ENCODE results near the gene REXO4. TPM values are rescaled to one million over a fixed set of nuclear protein-coding genes. Genes with fewer than 3 reads are reported as not detected.

REXO4 gene
- total and polyA plus RNA-seq, 11 donors, result 9.6 to 30.6 (median 13.7) TPM

DNA sequence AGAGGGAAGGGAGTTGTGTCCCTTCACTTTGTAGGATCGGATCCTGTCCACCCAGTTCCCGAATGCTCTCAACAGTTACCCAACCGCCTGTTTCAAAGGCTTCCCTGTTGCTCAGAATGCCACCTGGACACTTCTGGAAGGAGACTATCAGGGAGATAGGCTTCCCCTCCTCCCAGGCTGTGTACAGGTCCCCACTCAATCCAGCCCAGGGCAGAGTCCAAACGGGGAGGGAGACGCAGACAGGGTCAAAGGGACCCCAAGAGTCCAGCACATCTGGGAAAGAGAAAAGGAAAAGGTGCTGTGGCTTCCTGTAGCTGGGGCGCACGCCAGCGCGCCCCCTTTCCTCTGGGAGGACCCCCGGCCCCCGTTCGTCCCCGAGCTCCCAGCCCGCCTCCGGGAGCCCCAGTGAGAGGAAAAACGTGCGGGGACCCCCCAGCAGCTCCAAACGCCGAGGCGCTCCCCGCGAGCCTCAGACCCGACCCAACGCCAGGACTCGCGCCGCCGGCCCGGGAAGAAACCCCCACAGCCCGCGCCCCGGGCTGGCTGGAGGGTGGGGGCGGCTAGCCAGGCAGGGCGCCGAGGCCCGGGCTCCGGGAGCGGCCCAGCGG lies 42.6 kb downstream of the REXO4 start:
- peaks cover 0 to 22% (median 10%) of the 10 kb centered on the region in 9 donors for H3K36me3 ChIP-seq
- H3K27me3 ChIP-seq, result no peaks in the 10 kb centered on the region
- 0 to 1% (median 0%) methylated on average over 5 to 39 of the region's 39 CpGs for whole genome bisulfite sequencing, 4 donors
- H3K4me3 ChIP-seq, result peak overlapping the region; percentile 75 to 100 (median 94)
- ATAC-seq (peak in 1 of 4 donors; percentile 7), DNase-seq (no peak)
- peaks cover 0 to 10% (median 0%) of the 10 kb centered on the region in 12 donors for H3K9me3 ChIP-seq
- peaks cover 3 to 58% (median 46%) of the 10 kb centered on the region in 12 donors for H3K4me1 ChIP-seq
- TF ChIP-seq POLR2A (IDR thresholded peaks at IDR 0.05), result no peak
- TF ChIP-seq, protein P1, sequence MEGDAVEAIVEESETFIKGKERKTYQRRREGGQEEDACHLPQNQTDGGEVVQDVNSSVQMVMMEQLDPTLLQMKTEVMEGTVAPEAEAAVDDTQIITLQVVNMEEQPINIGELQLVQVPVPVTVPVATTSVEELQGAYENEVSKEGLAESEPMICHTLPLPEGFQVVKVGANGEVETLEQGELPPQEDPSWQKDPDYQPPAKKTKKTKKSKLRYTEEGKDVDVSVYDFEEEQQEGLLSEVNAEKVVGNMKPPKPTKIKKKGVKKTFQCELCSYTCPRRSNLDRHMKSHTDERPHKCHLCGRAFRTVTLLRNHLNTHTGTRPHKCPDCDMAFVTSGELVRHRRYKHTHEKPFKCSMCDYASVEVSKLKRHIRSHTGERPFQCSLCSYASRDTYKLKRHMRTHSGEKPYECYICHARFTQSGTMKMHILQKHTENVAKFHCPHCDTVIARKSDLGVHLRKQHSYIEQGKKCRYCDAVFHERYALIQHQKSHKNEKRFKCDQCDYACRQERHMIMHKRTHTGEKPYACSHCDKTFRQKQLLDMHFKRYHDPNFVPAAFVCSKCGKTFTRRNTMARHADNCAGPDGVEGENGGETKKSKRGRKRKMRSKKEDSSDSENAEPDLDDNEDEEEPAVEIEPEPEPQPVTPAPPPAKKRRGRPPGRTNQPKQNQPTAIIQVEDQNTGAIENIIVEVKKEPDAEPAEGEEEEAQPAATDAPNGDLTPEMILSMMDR (IDR thresholded peaks at IDR 0.05), result no peak
- intact Hi-C loops (cut with DNase I), result loop anchor here in 3 of 10 donors (2.0 to 5.0 kb wide), 3 partner anchors 38 to 42 kb away; partner anchors contain the start of genes SURF6 (in 3 of the 3) and REXO4 (in 1 of the 3)
- H3K27ac ChIP-seq, result peak overlapping the region; percentile 83 to 98 (median 94)

DNA sequence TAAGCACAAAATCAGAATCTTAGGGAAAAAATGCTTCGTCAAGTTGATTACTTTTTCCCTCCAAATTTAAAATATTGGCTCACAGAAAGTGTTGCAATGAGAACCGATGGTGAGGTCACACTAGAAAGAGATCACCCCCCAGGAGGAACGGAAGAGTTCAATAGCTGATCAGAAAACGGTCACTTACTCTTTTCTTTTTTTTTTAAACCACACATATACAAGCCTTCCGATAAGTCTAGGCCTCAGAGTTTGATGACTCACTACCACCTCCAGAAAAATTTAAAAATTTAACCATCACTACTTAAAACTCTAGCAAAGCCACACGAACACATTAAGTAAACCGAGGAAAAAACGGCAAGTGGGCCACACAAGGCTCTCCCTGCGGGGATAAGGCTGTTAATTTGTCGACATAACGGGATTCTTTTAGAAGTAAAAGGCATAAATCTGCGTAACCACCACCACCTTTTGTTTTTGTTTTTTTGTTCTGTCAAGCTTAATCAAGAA lies 43.1 kb downstream of the REXO4 start:
- Histone ChIP-seq H3K27ac (peak overlapping the region in 10 of 12 donors; percentile 83 to 98 (median 94)), H3K36me3 (peaks cover 0 to 27% (median 15%) of the 10 kb centered on the region in 9 donors), H3K4me3 (peak overlapping the region; percentile 75 to 100 (median 94)), H3K4me1 (peaks cover 3 to 62% (median 50%) of the 10 kb centered on the region in 12 donors), H3K27me3 (no peaks in the 10 kb centered on the region), H3K9me3 (peaks cover 0 to 10% (median 0%) of the 10 kb centered on the region in 12 donors)
- TF ChIP-seq, protein P1 (IDR thresholded peaks at IDR 0.05), result no peak
- no peak for TF ChIP-seq POLR2A (IDR thresholded peaks at IDR 0.05)
- no peak for DNase-seq
- intact Hi-C loops (cut with DNase I), result loop anchor here in 3 of 10 donors (2.0 to 5.0 kb wide), 3 partner anchors 37 to 43 kb away; partner anchors contain the start of genes SURF6 (in 3 of the 3) and REXO4 (in 1 of the 3)
- 23 to 36% (median 29%) methylated on average over 12 of the region's 12 CpGs for WGBS, 4 donors
- ATAC-seq, result no peak

DNA sequence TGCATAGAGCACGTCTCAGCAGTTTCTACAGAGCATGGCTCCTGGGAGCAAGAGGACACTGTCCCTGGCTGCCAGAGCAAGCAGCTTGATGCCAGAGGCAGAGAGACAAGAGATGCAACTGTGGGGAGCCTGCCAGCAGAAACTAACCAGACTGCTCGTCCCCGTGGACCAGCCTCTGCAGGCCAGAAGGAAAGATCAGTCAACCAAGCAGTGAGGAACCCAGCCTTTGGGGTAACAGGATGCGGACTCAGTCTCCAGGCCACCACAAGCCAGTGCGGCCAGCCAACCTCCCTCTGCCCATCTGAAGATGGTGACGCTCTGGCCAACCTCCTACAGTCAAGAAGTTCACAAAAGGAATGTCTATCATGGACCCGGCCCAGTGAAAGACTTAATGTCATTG lies 45.7 kb downstream of the REXO4 start:
- H3K27me3 ChIP-seq, result no peaks in the 10 kb centered on the region
- WGBS, 4 donors, result 65 to 83% (median 67%) methylated on average over 5 to 7 of the region's 7 CpGs
- ATAC-seq (no peak), DNase-seq (no peak)
- no peak for TF ChIP-seq POLR2A (IDR thresholded peaks at IDR 0.05)
- TF ChIP-seq, protein P1 (IDR thresholded peaks at IDR 0.05), result no peak
- peaks cover 0 to 52% (median 18%) of the 10 kb centered on the region in 9 donors for H3K36me3 ChIP-seq
- H3K4me1 ChIP-seq, result peaks cover 3 to 87% (median 74%) of the 10 kb centered on the region in 12 donors
- H3K27ac ChIP-seq, result peak overlapping the region in 1 of 12 donors; percentile 78
- H3K4me3 ChIP-seq, result peak overlapping the region in 2 of 12 donors; percentile 9 to 23
- intact Hi-C loops (cut with DNase I), result no loop called here
- H3K9me3 ChIP-seq, result peaks cover 0 to under 1% (median 0%) of the 10 kb centered on the region in 12 donors

DNA sequence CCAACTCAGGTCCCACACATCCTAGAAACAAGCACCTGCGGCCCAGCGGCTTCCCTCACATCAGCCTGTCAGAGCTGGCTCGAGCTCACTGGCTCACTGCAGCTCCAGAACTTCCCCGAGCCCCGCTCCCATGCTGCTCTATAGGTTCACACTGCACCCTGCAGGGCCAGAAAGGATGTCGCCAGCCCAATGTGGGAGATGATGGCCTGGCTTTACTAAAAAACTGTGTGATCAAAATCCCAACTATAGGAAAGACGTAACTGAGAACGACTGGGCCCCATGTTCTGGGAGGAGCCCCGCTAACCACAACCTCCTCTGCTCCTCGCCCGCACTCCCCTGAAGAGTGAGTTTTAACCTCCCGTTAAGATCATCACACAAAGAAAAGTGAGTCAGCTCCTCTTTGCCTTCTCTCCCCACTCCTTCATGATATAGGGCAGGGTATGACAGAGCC lies 46.5 kb downstream of the REXO4 start:
- Histone ChIP-seq H3K27me3 (no peaks in the 10 kb centered on the region), H3K9me3 (no peaks in the 10 kb centered on the region), H3K36me3 (peaks cover 0 to 60% (median 27%) of the 10 kb centered on the region in 9 donors), H3K4me1 (peaks cover 3 to 86% (median 72%) of the 10 kb centered on the region in 12 donors), H3K4me3 (peak overlapping the region in 2 of 12 donors; percentile 10 to 23), H3K27ac (peak overlapping the region in 3 of 12 donors; percentile 19 to 78 (median 30))
- 66 to 78% (median 69%) methylated on average over 12 of the region's 12 CpGs for WGBS, 4 donors
- intact Hi-C loops (cut with DNase I), result no loop called here
- DNase-seq, result no peak
- no peak for ATAC-seq
- TF ChIP-seq, protein P1 (IDR thresholded peaks at IDR 0.05), result no peak
- TF ChIP-seq POLR2A (IDR thresholded peaks at IDR 0.05), result no peak

Measured in heart left ventricle (tissue), 16 donors.